Fibroblast of lung (primary cell): ENCODE measurements around the gene SYT4.

ENCODE experiments used
- CTCF ChIP-seq, 2 donors: IDR thresholded peaks in 1 of 2; conservative IDR thresholded peaks in 1 of 2; 1 replicate in 1 of 2; 2 replicates in 1 of 2; pipeline ENCODE4 v1.5.1; 2011 to 2012; ENCODE audit warnings: low read length in 2 of 2, control low read depth in 1 of 2, inconsistent platforms in 1 of 2, low read depth in 1 of 2, mild to moderate bottlenecking in 1 of 2
- EZH2 ChIP-seq: IDR thresholded peaks from 2 replicates; pipeline ENCODE4 v1.5.1; 2012; ENCODE audit warnings: low read length, control low read depth, mild to moderate bottlenecking; ENCODE audit errors: missing control alignments

GRCh38 chr18:43275546-43275945 lies 1.7 kb downstream of the SYT4 start:
- TF ChIP-seq CTCF (conservative IDR thresholded peaks at IDR 0.05 in 1 of 2, IDR thresholded peaks at IDR 0.05 in 1 of 2; ENCODE audit: low read depth in 1 of 2, low read length in 2 of 2) (no peak), EZH2 (no peak)
